ENCODE data around the gene PSMD3. TPM values are rescaled to one million over a fixed set of nuclear protein-coding genes. Genes with fewer than 3 reads are reported as not detected.

PSMD3 gene
- polyA plus RNA-seq, 1 donor (not counting 4 experiments of a cell fraction or from before 2014, with no cell fraction given) = 108 TPM

DNA sequence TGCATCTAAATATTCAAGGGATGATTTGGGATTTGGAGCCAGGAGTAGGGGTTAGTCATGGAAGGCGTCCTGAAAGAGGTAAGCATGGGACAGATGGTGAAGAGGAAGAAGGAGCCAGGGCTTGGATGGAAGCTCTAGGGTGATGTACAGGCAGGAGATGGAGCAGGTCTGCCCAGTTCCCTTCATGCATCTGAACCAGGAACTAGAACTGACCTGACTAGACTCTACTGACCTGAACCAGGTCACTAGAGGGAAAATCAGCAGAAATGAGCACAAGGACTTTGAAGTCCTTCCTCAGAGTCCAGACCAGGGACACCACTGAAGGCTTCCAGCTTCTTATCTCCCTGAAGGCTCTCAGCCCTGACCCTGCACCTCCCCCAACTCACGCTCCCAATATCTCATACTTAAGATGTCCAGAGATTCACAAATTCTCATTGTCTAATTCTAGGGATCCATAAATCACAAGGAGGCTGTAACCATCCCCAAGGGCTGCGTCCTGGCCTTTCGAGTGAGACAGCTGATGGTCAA, 9.5 kb upstream of the PSMD3 start:
- H3K9me1 ChIP-seq (ENCODE audit: control insufficient read depth, extremely low read depth, insufficient read depth, low read length) = no peaks in the 10 kb centered on the region
- no peak for DNase-seq (ENCODE audit: low read depth, low spot score)
- H3K27me3 ChIP-seq (ENCODE audit: control insufficient read depth, extremely low read depth, insufficient read depth, low read length) = no peaks in the 10 kb centered on the region
- FAIRE-seq = no peak
- no peak overlapping the region for H3K4me2 ChIP-seq (ENCODE audit: control insufficient read depth, extremely low read depth, insufficient read depth, low read depth, low read length)
- H3K79me2 ChIP-seq (ENCODE audit: control insufficient read depth, insufficient read depth, low read length) = no peaks in the 10 kb centered on the region
- peaks cover 19% of the 10 kb centered on the region for H3K4me1 ChIP-seq (ENCODE audit: control insufficient read depth, extremely low read depth, insufficient read depth, low read length)
- H3K27ac ChIP-seq (ENCODE audit: control insufficient read depth, insufficient read depth, low read length) = no peak overlapping the region
- dilution Hi-C loops (cut with MboI; ENCODE audit: extremely low pct_ligation_motif_present, low sequenced_read_pairs) = no loop called here
- no peaks in the 10 kb centered on the region for H3K9me3 ChIP-seq (ENCODE audit: control insufficient read depth, low read depth, low read length)
- H2AFZ ChIP-seq (ENCODE audit: control insufficient read depth, low read length) = no peak overlapping the region
- H3K36me3 ChIP-seq (ENCODE audit: control insufficient read depth in 2 of 2, extremely low read depth in 1 of 2, insufficient read depth in 2 of 2, low read length in 2 of 2) = no peaks in the 10 kb centered on the region
- no peak overlapping the region for H3K4me3 ChIP-seq (ENCODE audit: control insufficient read depth in 2 of 3, extremely low read depth in 1 of 3, insufficient read depth in 2 of 3, low read depth in 1 of 3, low read length in 3 of 3)
- H4K20me1 ChIP-seq (ENCODE audit: control insufficient read depth, extremely low read depth, insufficient read depth, low read length) = no peaks in the 10 kb centered on the region
- TF ChIP-seq, protein P1, sequence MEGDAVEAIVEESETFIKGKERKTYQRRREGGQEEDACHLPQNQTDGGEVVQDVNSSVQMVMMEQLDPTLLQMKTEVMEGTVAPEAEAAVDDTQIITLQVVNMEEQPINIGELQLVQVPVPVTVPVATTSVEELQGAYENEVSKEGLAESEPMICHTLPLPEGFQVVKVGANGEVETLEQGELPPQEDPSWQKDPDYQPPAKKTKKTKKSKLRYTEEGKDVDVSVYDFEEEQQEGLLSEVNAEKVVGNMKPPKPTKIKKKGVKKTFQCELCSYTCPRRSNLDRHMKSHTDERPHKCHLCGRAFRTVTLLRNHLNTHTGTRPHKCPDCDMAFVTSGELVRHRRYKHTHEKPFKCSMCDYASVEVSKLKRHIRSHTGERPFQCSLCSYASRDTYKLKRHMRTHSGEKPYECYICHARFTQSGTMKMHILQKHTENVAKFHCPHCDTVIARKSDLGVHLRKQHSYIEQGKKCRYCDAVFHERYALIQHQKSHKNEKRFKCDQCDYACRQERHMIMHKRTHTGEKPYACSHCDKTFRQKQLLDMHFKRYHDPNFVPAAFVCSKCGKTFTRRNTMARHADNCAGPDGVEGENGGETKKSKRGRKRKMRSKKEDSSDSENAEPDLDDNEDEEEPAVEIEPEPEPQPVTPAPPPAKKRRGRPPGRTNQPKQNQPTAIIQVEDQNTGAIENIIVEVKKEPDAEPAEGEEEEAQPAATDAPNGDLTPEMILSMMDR (optimal IDR thresholded peaks at IDR 0.05 in 1 of 3, IDR thresholded peaks at IDR 0.05 in 1 of 3, conservative IDR thresholded peaks at IDR 0.05 in 1 of 3; ENCODE audit: extremely low read depth in 1 of 3, insufficient read depth in 2 of 3, low read length in 3 of 3) = no peak
- TF ChIP-seq EZH2 (IDR thresholded peaks at IDR 0.05; ENCODE audit: low read length) = no peak
- H3K9ac ChIP-seq (ENCODE audit: control insufficient read depth, extremely low read depth, insufficient read depth, low read length) = no peak overlapping the region

DNA sequence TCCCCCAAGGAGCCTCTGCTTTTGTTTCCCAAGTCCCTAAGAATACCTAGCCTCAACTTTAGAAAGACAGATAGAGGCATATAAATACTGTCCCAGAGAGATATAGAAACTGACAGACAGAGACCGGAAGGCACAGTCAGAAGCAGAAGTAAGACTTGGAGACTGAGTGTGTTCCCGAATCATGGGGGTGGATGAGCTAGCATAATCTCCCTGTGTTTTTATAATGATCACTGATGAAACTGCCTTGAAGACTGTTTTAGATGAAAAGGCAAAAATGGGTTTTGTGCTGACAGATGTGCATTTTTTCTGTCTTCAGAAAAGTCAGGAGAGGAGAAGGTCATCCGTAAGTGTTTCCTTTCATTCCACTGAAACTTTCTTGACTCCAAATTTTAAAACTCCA, 8.3 kb upstream of the PSMD3 start:
- TF ChIP-seq EZH2 (IDR thresholded peaks at IDR 0.05; ENCODE audit: low read length) = no peak
- TF ChIP-seq, protein P1 (optimal IDR thresholded peaks at IDR 0.05 in 1 of 3, IDR thresholded peaks at IDR 0.05 in 1 of 3, conservative IDR thresholded peaks at IDR 0.05 in 1 of 3; ENCODE audit: extremely low read depth in 1 of 3, insufficient read depth in 2 of 3, low read length in 3 of 3) = no peak
- dilution Hi-C loops (cut with MboI; ENCODE audit: extremely low pct_ligation_motif_present, low sequenced_read_pairs) = no loop called here
- no peak overlapping the region for H2AFZ ChIP-seq (ENCODE audit: control insufficient read depth, low read length)
- H3K9ac ChIP-seq (ENCODE audit: control insufficient read depth, extremely low read depth, insufficient read depth, low read length) = no peak overlapping the region
- no peaks in the 10 kb centered on the region for H4K20me1 ChIP-seq (ENCODE audit: control insufficient read depth, extremely low read depth, insufficient read depth, low read length)
- no peaks in the 10 kb centered on the region for H3K36me3 ChIP-seq (ENCODE audit: control insufficient read depth in 2 of 2, extremely low read depth in 1 of 2, insufficient read depth in 2 of 2, low read length in 2 of 2)
- no peaks in the 10 kb centered on the region for H3K27me3 ChIP-seq (ENCODE audit: control insufficient read depth, extremely low read depth, insufficient read depth, low read length)
- no peak overlapping the region for H3K27ac ChIP-seq (ENCODE audit: control insufficient read depth, insufficient read depth, low read length)
- DNase-seq (ENCODE audit: low read depth, low spot score) (no peak), FAIRE-seq (no peak)
- H3K4me3 ChIP-seq (ENCODE audit: control insufficient read depth in 2 of 3, extremely low read depth in 1 of 3, insufficient read depth in 2 of 3, low read depth in 1 of 3, low read length in 3 of 3) = no peak overlapping the region
- H3K4me2 ChIP-seq (ENCODE audit: control insufficient read depth, extremely low read depth, insufficient read depth, low read depth, low read length) = no peak overlapping the region
- no peaks in the 10 kb centered on the region for H3K9me3 ChIP-seq (ENCODE audit: control insufficient read depth, low read depth, low read length)
- H3K79me2 ChIP-seq (ENCODE audit: control insufficient read depth, insufficient read depth, low read length) = no peaks in the 10 kb centered on the region
- peaks cover 11% of the 10 kb centered on the region for H3K4me1 ChIP-seq (ENCODE audit: control insufficient read depth, extremely low read depth, insufficient read depth, low read length)
- no peaks in the 10 kb centered on the region for H3K9me1 ChIP-seq (ENCODE audit: control insufficient read depth, extremely low read depth, insufficient read depth, low read length)
